Islet precursor cell (in vitro differentiated cells): ENCODE data around the gene CES2.
"Not testable (repeated sequence)": the region's sequence is repeated elsewhere in the genome, so short reads cannot be mapped to it uniquely, and the experiment has no call there.

ENCODE experiments used
- DNase-seq: peaks from one replicate; pipeline ENCODE4 v3.0.0-alpha.2; 2018

CES2 gene

GRCh38 chr16:66920299-66920590 is 15.1 kb upstream of the CES2 start:
- DNase-seq = no peak

DNA sequence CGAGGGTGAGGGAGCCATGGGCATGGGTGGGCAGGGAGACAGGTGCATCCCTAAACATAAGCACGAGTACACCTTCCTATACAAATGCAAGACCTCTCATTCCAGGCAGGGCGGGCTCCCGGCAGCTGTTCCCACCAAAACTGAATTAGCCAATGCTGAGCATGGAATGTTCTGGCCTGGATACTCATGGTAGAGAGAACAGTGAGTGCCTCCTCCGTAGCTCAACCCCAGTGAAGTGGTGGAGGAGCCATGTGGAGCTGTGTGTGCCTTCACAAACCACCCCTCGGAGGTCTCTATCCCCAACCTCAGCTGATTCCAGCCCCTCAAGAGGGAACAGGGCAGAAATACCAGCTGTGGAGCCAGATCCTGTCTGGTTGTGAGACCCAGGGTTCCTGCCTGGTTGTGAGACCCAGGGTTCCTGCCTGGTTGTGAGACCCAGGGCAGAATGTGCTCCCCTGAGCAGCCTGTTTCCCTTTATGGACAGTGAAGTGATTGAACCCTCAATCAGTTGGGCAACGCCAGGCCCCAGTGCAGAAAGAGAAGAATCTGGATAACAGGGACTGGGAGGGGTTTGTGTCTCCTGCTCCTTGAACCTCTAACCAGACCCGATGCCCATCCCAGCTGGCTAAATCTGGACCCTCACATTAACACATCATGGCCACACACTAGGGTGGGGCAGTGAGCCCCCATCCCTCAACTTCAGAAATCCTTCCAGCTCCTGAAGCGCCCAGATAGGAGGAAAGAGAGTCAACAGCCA is 14.2 kb upstream of the CES2 start:
- no peak for DNase-seq

- no peak for DNase-seq
Observed at GRCh38 chr16:66921729-66922450, 13.4 kb upstream of the CES2 start.

DNA sequence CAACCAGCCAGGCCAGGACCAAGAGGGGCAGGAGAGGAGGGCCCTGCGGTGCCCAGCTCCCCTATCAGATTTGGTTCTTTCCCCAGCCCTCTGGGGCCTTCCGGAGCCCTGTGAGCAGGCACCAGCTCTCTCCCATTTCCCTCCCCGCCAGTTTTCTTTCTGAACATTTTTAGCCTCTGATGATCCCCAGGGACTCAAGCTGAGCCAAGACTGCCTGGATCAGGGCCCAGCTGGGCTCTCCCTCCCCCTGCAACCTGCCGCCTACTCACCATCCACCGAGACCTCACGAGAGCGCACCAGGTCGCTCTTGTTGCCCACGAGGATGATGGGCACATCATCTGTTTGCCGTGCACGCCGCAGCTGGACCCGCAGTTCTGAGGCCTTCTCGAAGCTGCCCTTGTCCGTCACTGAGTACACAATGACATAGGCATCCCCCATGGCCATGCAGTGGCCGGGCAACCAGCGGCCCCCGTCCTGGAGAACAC is 12.0 kb upstream of the CES2 start:
- DNase-seq = no peak

DNA sequence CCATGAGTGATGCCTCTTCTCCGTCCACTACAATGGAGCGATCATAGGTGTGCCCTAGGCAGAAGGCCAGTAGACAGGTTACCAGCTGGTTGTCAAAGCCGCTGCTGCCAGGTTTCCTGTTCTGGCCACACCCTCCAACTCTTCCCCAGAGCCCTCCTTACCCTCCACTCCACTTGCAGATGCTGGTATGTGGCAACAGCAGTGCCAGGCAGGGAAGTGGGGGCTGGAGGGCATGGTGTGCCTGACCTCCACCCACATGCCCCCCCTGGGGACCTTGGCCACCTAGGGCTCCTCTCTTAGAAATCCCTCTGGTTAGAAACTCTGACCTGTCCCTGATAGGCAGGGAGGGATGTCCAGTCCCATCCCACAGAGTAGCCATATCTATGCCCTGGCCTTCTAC is 11.4 kb upstream of the CES2 start:
- no peak for DNase-seq

DNA sequence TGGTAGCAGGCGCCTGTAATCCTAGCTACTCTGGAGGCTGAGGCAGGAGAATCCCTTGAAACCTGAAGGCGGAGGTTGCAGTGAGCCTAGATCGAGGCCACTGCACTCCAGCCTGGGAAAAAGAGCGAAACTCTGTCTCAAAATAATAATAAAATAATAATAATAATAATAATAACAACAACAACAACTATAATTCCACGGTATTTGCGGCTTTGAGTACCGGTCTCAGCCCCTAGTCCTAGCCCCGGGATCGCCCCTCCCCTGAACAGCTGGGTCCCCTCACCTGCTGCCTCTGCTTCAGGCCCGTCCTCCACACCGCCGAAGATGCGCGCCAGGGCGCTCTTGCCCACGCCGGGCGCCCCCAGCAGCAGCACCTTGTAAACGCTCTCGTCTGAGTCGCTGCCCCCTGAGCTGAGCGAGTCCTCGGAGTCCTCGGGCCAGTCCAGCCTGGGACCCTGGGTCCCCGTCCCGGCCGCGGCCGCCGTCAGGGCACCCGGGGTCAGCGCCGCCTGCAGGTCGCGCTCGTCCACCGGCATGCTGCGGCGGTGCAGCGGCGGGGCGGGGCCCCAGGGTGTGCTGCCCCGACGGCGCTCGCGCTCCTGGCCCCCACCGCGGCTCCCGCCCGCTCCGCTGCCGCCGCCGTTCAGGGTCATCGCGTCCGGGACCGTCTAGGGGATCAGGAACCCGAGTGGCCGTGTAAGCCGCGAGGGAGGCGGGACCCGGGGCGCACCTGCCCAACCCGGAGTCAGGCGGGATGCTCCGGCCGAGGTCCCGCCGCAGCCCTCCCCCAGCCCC is 10.6 kb upstream of the CES2 start:
- peak; percentile 73 for DNase-seq

DNA sequence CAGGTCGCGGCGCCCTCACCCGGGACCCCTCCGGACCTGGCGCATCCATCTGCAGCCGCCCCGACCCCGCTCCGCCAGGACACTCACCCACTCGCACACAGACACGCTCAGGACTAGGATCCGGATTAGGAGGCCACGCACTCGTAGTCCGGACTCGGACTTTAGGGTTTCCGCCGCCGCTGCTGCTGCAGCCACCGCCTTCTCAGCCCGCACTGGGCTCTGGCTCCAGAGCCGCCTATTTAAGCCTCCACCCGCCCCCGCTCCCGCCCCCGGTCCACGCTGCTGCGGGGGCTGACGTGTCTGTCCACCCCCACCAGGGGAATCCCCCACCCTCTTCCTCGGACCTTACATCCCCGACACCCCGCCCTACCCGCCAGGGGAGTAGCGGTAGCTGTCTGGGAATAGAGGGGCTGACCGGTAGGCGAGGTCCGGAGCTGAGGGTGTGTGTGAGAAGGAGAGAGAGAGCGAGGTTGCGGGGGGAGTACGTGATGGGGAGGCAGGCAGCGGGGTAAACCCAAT is 9.9 kb upstream of the CES2 start, which contains the start of gene RRAD:
RRAD (minus strand) TSS at position 214 of the 519 bp plus-strand sequence. CDS start 356 bp downstream, outside the sequence.
- DNase-seq = no peak

GRCh38 chr16:66926171-66926947 is 9.0 kb upstream of the CES2 start:
- no peak for DNase-seq

DNA sequence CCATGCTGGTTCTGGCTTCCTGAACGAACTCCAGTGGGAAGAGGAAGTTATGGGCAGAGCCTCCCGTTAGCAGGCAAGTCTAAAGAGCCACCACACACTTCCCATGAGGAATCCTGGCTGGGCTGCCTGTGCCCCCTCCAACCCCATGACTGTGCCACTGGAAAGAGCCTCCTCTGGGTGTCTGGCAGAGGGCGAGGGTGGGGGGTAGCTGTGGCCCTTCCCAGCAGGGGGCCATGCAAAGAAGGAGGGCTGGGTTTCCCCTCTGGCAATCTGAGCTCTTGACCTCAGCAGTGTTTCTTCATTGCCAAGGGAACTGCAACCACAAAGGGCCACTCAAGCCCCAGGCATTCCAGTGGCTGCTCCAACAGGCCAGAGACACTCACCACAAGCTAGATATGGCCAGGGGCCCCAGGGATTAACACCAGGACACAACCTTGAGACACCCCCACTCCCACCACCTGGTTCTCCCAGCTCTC is 8.3 kb upstream of the CES2 start:
- peak; percentile 88 for DNase-seq

DNA sequence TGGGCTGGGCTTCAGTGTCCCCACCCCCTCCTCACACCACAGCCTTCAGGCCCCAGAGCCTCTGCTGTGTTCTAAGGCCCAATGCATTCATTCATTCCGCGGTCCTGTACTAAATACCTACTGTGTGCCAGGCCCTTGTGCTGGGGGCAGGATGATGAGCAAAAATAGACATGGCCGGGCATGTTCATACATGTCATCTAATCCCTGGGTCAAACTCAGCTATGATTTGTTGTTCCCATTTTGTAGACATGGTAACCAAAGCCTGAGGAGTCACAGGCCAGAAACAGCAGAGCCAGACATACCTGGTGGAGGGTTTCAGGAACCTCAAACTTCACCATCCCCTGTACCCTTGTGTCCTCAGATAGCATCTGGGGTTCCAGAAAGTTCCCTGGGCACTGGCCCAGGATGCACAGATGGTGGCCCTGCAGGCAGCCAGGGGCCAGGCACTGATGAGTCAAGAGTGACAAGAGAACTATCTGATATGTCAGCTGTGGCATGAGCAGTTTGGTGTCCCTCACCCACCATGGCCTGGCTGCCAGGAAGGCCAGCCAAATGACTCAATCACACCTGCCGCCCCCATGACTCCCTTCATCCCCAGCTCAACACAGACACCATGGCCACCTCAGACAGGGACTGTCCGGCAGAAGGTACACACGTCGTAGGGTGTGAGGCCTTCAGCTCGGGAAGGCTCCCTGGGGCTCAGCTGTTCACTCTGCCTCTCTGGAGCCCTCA is 7.2 kb upstream of the CES2 start:
- DNase-seq = no peak

DNA sequence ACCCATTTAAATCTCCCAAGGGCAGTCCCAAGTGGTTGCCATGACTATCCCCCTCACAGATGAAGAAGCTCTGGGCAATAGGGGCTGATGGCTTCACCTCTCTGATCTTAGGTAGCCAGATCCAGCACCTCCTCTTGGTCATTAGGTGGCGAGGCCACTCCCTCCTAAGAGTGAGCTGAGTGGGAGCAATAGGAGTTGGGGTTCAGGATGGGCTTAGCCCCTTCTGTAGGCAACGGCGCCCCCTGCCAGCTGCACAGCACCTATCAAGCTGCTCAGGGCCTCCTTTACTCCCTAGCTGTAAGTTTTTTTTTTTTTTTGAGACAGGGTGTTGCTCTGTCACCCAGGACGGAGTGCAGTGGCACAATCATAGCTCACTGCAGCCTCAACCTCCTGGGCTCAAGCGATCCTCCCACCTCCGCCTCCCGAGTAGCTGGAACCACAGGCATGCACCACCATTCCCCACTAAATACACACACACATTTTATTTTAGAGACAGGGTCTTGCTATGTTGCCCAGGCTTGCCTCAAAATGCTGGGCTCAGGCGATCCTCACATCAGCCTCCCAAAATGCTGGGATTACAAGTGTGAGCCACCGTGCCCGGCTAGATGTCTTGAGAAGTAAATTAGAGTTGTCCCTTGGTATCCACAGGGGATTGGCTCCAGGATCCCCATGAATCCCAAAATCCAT is 6.5 kb upstream of the CES2 start:
- DNase-seq = no peak

DNA sequence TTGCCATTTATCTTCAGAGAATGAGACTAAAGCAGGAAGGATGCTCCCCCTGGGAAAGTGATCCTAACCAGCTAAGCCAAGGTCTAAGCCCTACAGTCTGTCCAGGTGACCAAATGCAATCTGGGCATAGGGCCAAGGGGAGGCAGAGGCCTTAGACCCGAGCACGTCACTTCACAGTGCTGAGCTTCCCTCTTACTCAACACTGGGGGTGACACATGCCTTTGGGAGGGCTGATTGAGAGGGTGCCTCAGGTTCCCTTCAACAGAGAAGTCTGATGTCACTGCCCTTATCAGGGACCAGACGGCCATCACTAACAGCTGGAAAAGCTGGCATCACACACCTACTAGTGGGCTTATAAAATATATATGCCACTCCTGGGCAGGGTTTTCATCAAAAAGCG is 5.1 kb upstream of the CES2 start:
- DNase-seq = no peak

GRCh38 chr16:66931665-66932064 is 3.7 kb upstream of the CES2 start:
- no peak for DNase-seq

- no peak for DNase-seq
Observed at GRCh38 chr16:66932076-66932475, 3.2 kb upstream of the CES2 start.

- DNase-seq = no peak
Observed at GRCh38 chr16:66933776-66934137, 1.6 kb upstream of the CES2 start.

- peak; percentile 91 for DNase-seq
Observed at GRCh38 chr16:66934138-66934838, 1.0 kb upstream of the CES2 start, which contains the start of gene CIAO2B. Gene CIAO2B (minus strand): TSS chr16:66934402. CDS start chr16:66934364, 38 bp downstream.

GRCh38 chr16:66934839-66935313 is 440 bp upstream of the CES2 start:
- not testable (repeated sequence) for DNase-seq

DNA sequence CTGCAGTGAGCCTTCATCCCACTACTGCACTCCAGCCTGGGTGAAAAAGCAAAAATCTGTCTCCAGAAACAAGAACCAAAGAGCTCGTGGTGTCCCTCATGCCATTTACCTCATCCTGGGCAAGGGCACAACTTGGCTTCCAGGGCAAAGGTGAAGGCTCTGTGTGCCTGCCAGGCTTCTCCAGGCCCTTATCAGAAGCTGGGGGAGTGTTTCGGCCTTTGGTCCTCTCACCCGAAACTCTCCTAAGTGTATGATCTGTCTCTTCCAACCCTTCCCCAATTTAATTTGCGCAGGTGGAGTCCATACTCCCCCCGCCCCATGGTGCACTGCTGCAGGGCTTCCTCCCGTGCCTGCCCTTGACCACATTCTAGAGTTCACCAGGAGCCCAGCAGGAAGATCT is 1.1 kb downstream of the CES2 start:
- no peak for DNase-seq

GRCh38 chr16:66936889-66937554 is 1.7 kb downstream of the CES2 start:
- DNase-seq = no peak
